ENCODE data around the gene PDE1A.

DNA sequence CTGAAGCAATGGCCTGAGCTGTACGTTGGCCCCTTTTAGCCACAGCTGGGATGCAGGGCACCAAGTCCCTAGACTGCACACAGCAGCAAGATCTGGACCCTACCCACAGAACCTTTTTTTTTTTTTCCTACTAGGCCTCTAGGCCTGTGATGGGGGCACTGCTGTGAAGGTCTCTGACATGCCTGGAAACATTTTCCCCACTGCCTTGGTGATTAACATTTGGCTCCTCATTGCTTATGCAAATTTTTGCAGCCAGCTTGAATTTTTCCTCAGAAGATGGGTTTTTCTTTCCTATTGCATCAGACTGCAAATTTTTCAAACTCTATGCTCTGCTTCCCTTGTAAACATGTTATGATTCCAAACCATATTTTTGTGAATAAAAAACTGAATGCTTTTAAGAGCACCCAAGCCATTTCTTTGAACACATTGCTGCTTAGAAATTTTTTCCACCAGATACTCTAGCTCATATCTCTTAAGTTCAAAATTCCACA is 33.5 kb downstream of the PDE1A start:
- TF ChIP-seq, protein P1, sequence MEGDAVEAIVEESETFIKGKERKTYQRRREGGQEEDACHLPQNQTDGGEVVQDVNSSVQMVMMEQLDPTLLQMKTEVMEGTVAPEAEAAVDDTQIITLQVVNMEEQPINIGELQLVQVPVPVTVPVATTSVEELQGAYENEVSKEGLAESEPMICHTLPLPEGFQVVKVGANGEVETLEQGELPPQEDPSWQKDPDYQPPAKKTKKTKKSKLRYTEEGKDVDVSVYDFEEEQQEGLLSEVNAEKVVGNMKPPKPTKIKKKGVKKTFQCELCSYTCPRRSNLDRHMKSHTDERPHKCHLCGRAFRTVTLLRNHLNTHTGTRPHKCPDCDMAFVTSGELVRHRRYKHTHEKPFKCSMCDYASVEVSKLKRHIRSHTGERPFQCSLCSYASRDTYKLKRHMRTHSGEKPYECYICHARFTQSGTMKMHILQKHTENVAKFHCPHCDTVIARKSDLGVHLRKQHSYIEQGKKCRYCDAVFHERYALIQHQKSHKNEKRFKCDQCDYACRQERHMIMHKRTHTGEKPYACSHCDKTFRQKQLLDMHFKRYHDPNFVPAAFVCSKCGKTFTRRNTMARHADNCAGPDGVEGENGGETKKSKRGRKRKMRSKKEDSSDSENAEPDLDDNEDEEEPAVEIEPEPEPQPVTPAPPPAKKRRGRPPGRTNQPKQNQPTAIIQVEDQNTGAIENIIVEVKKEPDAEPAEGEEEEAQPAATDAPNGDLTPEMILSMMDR (conservative IDR thresholded peaks at IDR 0.05; ENCODE audit: low read length): no peak
- TF ChIP-seq EZH2phosphoT487 (IDR thresholded peaks at IDR 0.05; ENCODE audit: borderline replicate concordance): no peak

All from Loucy (cell line).